Calu3 (cell line): ENCODE results near the gene LRMDA. TPM values are rescaled to one million over a fixed set of nuclear protein-coding genes. Genes with fewer than 3 reads are reported as not detected.
"Not testable (repeated sequence)": the region's sequence is repeated elsewhere in the genome, so short reads cannot be mapped to it uniquely, and the experiment has no call there.

Experiments used
- BruUV-seq: library from RNA; stranded (reverse); fragments of 400-500 nt; replicated peaks from 2 replicates; lab custom pipeline; 2021; lab: Mats Ljungman, UMichigan
- CTCF ChIA-PET: fragments of 300-600 bp; sonication (Branson Sonifier 250); formaldehyde crosslinking; loops from one replicate; lab custom pipeline; 2022; ENCODE audit warnings: antibody characterized with exemption; lab: Charles Lee
- DNase-seq: peaks from one replicate; pipeline ENCODE4 v3.0.0; 2022
- H3K27ac Mint-ChIP-seq: one replicate; pipeline ENCODE4 v1.8.0; 2022; ENCODE audit warnings: mixed read lengths; ENCODE audit not compliant: unreplicated experiment
- H3K27me3 Mint-ChIP-seq: one replicate; pipeline ENCODE4 v1.8.0; 2022; ENCODE audit warnings: mixed read lengths; ENCODE audit not compliant: unreplicated experiment
- H3K36me3 Mint-ChIP-seq: one replicate; pipeline ENCODE4 v1.8.0; 2022; ENCODE audit warnings: mild to moderate bottlenecking, moderate library complexity, mixed read lengths; ENCODE audit not compliant: insufficient read depth, unreplicated experiment
- H3K4me1 Mint-ChIP-seq: one replicate; pipeline ENCODE4 v1.8.0; 2022; ENCODE audit warnings: mild to moderate bottlenecking, low read depth, mixed read lengths; ENCODE audit not compliant: unreplicated experiment
- H3K4me3 Mint-ChIP-seq: one replicate; pipeline ENCODE4 v1.8.0; 2022; ENCODE audit warnings: mild to moderate bottlenecking, low read depth, moderate library complexity, mixed read lengths; ENCODE audit not compliant: unreplicated experiment
- H3K9me3 Mint-ChIP-seq: one replicate; pipeline ENCODE4 v1.8.0; 2022; ENCODE audit warnings: low read depth, mixed read lengths; ENCODE audit not compliant: unreplicated experiment
- intact Hi-C: fragments of 100-400 bp; cut with micrococcal nuclease; formaldehyde crosslinking; loops from one replicate; pipeline ENCODE4 v1.10.0; 2022; ENCODE audit not compliant: unreplicated experiment
- total RNA-seq: library from RNA; stranded (reverse); gene quantifications from 2 replicates; pipeline ENCODE4 v1.2.3, GENCODE V29; 2022
- TF ChIP-seq, protein P1 (sequence below): fragments of 200-600 bp; IDR thresholded peaks from one replicate; pipeline ENCODE4 v1.8.0; 2022; ENCODE audit warnings: antibody characterized with exemption; ENCODE audit not compliant: unreplicated experiment

Gene LRMDA
- total RNA-seq, 1 experiment from 2014 or later, result 7.6 TPM

DNA sequence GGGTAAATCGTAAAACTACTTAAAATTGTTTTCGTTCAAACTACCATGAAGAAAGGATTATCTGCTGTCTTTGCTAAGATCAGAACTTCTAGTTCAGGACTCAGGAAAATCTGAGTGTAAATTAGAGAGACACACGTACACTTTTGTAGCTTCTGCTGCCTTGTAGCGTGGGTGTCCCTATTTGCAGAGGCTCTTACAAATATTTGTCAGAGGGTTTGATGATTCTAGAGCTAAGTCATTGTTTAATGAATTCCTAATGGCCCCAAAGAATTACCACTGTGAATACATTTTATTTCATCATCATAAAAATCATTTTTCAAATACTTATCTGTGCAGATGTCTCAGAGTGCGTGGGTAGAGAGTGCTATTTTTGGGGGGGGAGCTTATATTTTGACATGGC lies 314.9 kb downstream of the LRMDA start:
- H3K36me3 Mint-ChIP-seq, result no peaks in the 10 kb centered on the region
- TF ChIP-seq, protein P1, sequence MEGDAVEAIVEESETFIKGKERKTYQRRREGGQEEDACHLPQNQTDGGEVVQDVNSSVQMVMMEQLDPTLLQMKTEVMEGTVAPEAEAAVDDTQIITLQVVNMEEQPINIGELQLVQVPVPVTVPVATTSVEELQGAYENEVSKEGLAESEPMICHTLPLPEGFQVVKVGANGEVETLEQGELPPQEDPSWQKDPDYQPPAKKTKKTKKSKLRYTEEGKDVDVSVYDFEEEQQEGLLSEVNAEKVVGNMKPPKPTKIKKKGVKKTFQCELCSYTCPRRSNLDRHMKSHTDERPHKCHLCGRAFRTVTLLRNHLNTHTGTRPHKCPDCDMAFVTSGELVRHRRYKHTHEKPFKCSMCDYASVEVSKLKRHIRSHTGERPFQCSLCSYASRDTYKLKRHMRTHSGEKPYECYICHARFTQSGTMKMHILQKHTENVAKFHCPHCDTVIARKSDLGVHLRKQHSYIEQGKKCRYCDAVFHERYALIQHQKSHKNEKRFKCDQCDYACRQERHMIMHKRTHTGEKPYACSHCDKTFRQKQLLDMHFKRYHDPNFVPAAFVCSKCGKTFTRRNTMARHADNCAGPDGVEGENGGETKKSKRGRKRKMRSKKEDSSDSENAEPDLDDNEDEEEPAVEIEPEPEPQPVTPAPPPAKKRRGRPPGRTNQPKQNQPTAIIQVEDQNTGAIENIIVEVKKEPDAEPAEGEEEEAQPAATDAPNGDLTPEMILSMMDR, result no peak
- no peak overlapping the region for H3K27ac Mint-ChIP-seq
- intact Hi-C loops, result no loop called here
- CTCF ChIA-PET, result no interaction called here
- no peak overlapping the region for H3K4me3 Mint-ChIP-seq
- H3K9me3 Mint-ChIP-seq, result peaks cover 3% of the 10 kb centered on the region
- no peak for DNase-seq
- no TSS peak for BruUV-seq
- no peaks in the 10 kb centered on the region for H3K27me3 Mint-ChIP-seq
- no peaks in the 10 kb centered on the region for H3K4me1 Mint-ChIP-seq

DNA sequence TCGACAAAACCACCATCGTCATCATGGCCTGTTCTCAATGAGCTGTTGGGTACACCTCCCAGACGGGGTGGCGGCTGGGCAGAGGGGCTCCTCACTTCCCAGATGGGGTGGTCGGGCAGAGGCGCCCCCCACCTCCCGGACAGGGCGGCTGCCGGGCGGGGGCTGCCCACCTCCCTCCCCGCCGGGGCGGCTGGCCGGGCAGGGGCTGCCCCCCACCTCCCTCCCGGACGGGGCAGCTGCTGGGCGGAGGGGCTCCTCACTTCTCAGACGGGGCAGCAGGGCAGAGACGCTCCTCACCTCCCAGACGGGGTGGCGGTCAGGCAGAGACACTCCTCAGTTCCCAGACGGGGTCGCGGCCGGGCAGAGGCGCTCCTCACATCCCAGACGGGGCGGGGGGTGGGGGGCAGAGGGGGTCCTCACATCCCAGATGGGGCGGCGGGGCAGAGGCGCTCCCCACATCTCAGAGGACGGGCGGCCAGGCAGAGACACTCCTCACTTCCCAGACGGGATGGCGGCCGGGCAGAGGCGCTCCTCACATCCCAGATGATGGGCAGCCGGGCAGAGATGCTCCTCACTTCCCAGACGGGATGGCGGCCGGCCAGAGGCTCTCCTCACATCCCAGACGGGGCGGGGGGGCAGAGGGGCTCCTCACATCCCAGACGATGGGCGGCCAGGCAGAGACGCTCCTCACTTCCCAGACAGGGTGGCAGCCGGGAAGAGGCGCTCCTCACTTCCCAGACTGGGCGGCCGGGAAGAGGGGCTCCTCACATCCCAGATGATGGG lies 318.9 kb downstream of the LRMDA start:
- H3K36me3 Mint-ChIP-seq, H3K4me1 Mint-ChIP-seq, intact Hi-C loops, H3K4me3 Mint-ChIP-seq, H3K27ac Mint-ChIP-seq, CTCF ChIA-PET, H3K9me3 Mint-ChIP-seq, DNase-seq, BruUV-seq: not testable (repeated sequence)
- peaks cover 14% of the 10 kb centered on the region for H3K27me3 Mint-ChIP-seq

DNA sequence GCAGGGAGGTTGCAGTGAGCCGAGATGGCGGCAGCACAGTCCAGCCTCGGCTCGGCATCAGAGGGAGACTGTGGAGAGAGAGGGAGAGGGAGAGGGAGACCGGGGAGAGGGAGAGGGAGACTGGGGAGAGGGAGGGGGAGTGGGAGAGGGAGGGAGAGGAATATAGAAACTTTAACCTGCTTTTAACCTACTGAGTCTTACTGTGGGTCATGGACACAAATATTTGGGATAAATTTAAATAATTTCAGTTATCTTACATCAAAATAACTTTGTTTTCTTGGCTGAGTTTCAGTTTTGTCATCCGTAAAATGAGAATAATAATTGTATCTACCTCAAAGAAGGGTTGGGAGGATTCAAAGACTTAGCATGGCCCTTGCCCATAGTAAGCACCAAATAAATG lies 319.8 kb downstream of the LRMDA start:
- no peak overlapping the region for H3K4me3 Mint-ChIP-seq
- H3K9me3 Mint-ChIP-seq, result no peaks in the 10 kb centered on the region
- intact Hi-C loops, result no loop called here
- H3K27me3 Mint-ChIP-seq, result peaks cover 23% of the 10 kb centered on the region
- no peaks in the 10 kb centered on the region for H3K36me3 Mint-ChIP-seq
- no peaks in the 10 kb centered on the region for H3K4me1 Mint-ChIP-seq
- no peak for DNase-seq
- CTCF ChIA-PET, result no interaction called here
- no peak overlapping the region for H3K27ac Mint-ChIP-seq
- no TSS peak for BruUV-seq
- TF ChIP-seq, protein P1, result no peak

DNA sequence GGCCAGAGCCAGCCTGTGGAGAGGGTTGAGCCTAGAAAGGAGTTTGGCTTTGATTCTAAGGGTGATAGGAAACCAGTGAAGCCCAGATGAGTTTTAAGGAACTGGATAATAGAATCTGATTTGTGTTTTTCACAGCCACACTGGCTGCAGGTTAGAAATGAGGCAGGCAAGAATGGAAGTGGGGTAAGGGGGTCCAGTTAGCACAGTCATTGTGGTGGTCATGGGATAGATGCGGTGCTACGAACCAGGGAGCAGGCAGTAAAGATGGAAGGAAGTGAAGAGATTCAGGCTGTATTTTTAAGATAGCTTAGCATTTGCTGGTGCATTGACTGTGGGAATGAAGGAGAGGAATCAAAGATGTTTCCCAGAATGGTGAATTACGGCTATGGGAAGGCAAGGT lies 322.2 kb downstream of the LRMDA start:
- TF ChIP-seq, protein P1, result no peak
- Mint-ChIP-seq H3K36me3 (no peaks in the 10 kb centered on the region), H3K27ac (no peak overlapping the region), H3K4me1 (no peaks in the 10 kb centered on the region), H3K4me3 (no peak overlapping the region), H3K9me3 (no peaks in the 10 kb centered on the region), H3K27me3 (peaks cover 23% of the 10 kb centered on the region)
- CTCF ChIA-PET, result no interaction called here
- DNase-seq, result no peak
- intact Hi-C loops, result no loop called here
- no TSS peak for BruUV-seq
